HG03135 (cell line): ENCODE measurements around the gene PPARGC1A.

Experiments
- ATAC-seq: cut with Tn5 transposase; IDR thresholded peaks from one replicate; pipeline ENCODE4 v1.9.1; 2021; ENCODE audit warnings: mild to moderate bottlenecking, moderate library complexity; ENCODE audit not compliant: unreplicated experiment

PPARGC1A gene

GRCh38 chr4:23779422-23779821, 110.4 kb downstream of the PPARGC1A start:
- ATAC-seq, result no peak

- ATAC-seq, result no peak
Measured at GRCh38 chr4:23775694-23776093, 114.2 kb downstream of the PPARGC1A start.

GRCh38 chr4:23774909-23775308, 114.9 kb downstream of the PPARGC1A start:
- ATAC-seq, result no peak

GRCh38 chr4:23773884-23774636, 115.8 kb downstream of the PPARGC1A start:
- ATAC-seq, result no peak

- ATAC-seq, result no peak
Measured at GRCh38 chr4:23770011-23770410, 119.8 kb downstream of the PPARGC1A start.

GRCh38 chr4:23769406-23769805, 120.4 kb downstream of the PPARGC1A start:
- ATAC-seq, result no peak

GRCh38 chr4:23768541-23768940, 121.3 kb downstream of the PPARGC1A start:
- no peak for ATAC-seq

- no peak for ATAC-seq
Measured at GRCh38 chr4:23766344-23766743, 123.5 kb downstream of the PPARGC1A start.

- no peak for ATAC-seq
Measured at GRCh38 chr4:23763559-23763958, 126.3 kb downstream of the PPARGC1A start.

- no peak for ATAC-seq
Measured at GRCh38 chr4:23762551-23762950, 127.3 kb downstream of the PPARGC1A start.

- ATAC-seq, result no peak
Measured at GRCh38 chr4:23759066-23759465, 130.8 kb downstream of the PPARGC1A start.

- no peak for ATAC-seq
Measured at GRCh38 chr4:23754688-23755087, 135.2 kb downstream of the PPARGC1A start.

GRCh38 chr4:23750125-23750524, 139.7 kb downstream of the PPARGC1A start:
- ATAC-seq, result no peak

- no peak for ATAC-seq
Measured at GRCh38 chr4:23747281-23747735, 142.5 kb downstream of the PPARGC1A start.

GRCh38 chr4:23746672-23747071, 143.2 kb downstream of the PPARGC1A start:
- no peak for ATAC-seq

GRCh38 chr4:23746027-23746426, 143.8 kb downstream of the PPARGC1A start:
- no peak for ATAC-seq

- ATAC-seq, result no peak
Measured at GRCh38 chr4:23745377-23745776, 144.5 kb downstream of the PPARGC1A start.
